Colonic mucosa (tissue), 4 donors: ENCODE results near the gene OVOL3. TPM values are rescaled to one million over a fixed set of nuclear protein-coding genes. Genes with fewer than 3 reads are reported as not detected.

Experiments
- DNase-seq: peaks from one replicate; pipeline ENCODE4 v3.0.0-alpha.2; 2020
- H3K27ac ChIP-seq: fragments of 200-600 bp; one replicate; pipeline ENCODE4 v1.8.0; 2021
- H3K27me3 ChIP-seq: fragments of 200-600 bp; one replicate; pipeline ENCODE4 v1.8.0; 2021
- H3K36me3 ChIP-seq: fragments of 200-600 bp; one replicate; pipeline ENCODE4 v1.8.0; 2021
- H3K4me1 ChIP-seq: fragments of 200-600 bp; one replicate; pipeline ENCODE4 v1.8.0; 2021; ENCODE audit warnings: mild to moderate bottlenecking
- H3K4me3 ChIP-seq: fragments of 200-600 bp; one replicate; pipeline ENCODE4 v1.8.0; 2021
- H3K9ac ChIP-seq, 2 donors: one replicate each; pipeline ENCODE4 v1.7.0; 2013; ENCODE audit warnings: control low read depth in 2 of 2, low read depth in 2 of 2, low read length in 2 of 2
- H3K9me3 ChIP-seq: fragments of 200-600 bp; one replicate; pipeline ENCODE4 v1.8.0; 2021
- intact Hi-C: fragments of 100-400 bp; cut with DNase I; formaldehyde crosslinking; loops from one replicate; pipeline ENCODE4 v1.14.1; 2022
- total RNA-seq, 2 donors: library from RNA; stranded (reverse); fragmentation: NEBNext Ultra II Directional in 1 of 2; extraction: Animal tissue kit (Norgen Biotek cat#: 25700) in 1 of 2; gene quantifications; one replicate each; pipeline ENCODE4 v1.2.1, GENCODE V29; 2021
- TF ChIP-seq, protein P1 (sequence below): fragments of 200-600 bp; IDR thresholded peaks from one replicate; pipeline ENCODE4 v1.8.0; 2022; ENCODE audit warnings: antibody characterized with exemption, mild to moderate bottlenecking
- donor health status: healthy.
- donor health status: DM: no; HTN: no; CAD: no.
- donor health status: DM: no; HTN: no; CAD: no.

OVOL3 gene
- total RNA-seq, 2 donors from 2014 or later, result not detected

DNA sequence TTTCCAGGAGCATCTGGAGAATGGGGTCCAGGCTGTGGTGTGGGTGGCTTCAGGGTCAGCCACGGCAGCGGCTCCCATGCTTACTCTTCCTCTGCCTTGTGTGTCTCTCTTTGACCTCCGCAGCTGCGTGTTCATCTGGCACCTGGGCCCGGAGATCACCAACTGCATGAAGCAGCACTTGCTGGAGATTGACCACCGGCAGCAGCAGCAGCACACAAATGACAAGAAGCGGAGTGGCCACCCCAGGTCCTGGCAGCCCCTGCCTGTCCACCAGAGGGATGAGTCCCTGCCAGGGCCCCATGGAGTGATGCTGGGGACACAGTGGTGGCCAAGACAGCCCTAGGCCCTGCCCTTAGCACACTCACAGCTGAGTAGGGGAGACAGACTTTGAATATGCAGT lies 18.4 kb upstream of the OVOL3 start:
- Histone ChIP-seq H3K4me3 (no peak overlapping the region), H3K36me3 (no peaks in the 10 kb centered on the region), H3K27ac (no peak overlapping the region), H3K9me3 (no peaks in the 10 kb centered on the region), H3K9ac (no peak overlapping the region), H3K4me1 (no peaks in the 10 kb centered on the region), H3K27me3 (no peaks in the 10 kb centered on the region)
- TF ChIP-seq, protein P1, sequence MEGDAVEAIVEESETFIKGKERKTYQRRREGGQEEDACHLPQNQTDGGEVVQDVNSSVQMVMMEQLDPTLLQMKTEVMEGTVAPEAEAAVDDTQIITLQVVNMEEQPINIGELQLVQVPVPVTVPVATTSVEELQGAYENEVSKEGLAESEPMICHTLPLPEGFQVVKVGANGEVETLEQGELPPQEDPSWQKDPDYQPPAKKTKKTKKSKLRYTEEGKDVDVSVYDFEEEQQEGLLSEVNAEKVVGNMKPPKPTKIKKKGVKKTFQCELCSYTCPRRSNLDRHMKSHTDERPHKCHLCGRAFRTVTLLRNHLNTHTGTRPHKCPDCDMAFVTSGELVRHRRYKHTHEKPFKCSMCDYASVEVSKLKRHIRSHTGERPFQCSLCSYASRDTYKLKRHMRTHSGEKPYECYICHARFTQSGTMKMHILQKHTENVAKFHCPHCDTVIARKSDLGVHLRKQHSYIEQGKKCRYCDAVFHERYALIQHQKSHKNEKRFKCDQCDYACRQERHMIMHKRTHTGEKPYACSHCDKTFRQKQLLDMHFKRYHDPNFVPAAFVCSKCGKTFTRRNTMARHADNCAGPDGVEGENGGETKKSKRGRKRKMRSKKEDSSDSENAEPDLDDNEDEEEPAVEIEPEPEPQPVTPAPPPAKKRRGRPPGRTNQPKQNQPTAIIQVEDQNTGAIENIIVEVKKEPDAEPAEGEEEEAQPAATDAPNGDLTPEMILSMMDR, result no peak
- DNase-seq, result no peak
- intact Hi-C loops, result no loop called here

DNA sequence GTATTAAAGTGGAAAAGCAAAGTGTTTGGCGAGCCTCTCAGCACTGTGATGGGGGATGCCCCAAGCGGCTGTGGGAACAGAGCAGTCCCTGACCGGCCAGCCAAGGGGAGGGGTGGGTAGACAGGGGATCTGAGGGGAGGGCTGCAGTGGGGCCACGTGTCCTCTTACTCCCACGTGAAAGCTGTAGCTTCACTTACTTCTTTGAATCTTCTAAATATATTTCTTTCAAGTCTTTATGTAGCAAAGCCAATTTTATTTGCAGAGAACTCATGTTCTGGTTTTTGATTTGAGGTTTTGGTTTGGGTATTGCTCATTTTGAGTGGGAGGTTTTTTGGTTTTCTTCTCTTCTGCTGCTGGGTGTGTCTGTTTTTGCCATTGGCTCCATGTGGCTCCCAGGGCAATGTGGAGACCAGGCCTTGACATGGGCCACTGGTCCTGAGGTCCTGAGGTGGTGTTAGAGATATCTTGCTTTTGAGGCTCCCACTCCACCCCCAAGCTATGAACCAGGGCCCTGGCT lies 17.7 kb upstream of the OVOL3 start:
- TF ChIP-seq, protein P1, result no peak
- no peak for DNase-seq
- Histone ChIP-seq H3K4me3 (no peak overlapping the region), H3K4me1 (no peaks in the 10 kb centered on the region), H3K9ac (no peak overlapping the region), H3K9me3 (no peaks in the 10 kb centered on the region), H3K27ac (no peak overlapping the region), H3K36me3 (no peaks in the 10 kb centered on the region), H3K27me3 (no peaks in the 10 kb centered on the region)
- intact Hi-C loops, result no loop called here

DNA sequence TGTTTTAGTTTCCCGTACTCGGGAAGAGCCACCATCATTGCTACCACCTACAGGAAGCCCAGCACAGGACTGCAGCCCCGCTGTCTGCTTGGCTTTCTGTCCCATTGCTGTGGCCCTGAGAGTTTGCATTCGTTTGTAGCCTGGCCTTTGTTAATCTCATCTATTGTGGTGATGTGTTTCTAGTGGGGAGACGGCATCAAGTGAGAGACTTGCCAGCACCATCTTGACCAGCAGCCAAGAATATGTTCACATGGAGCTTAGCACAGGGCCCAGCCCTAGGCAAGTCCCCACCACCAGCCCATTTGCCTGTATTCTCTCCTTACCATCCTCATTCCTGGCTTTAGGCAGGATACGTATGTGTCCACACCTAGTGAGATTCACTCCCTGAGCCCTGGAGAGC lies 17.3 kb upstream of the OVOL3 start:
- TF ChIP-seq, protein P1, result no peak
- no peak overlapping the region for H3K9ac ChIP-seq
- no peak overlapping the region for H3K27ac ChIP-seq
- DNase-seq, result no peak
- no peaks in the 10 kb centered on the region for H3K9me3 ChIP-seq
- no peaks in the 10 kb centered on the region for H3K27me3 ChIP-seq
- intact Hi-C loops, result no loop called here
- H3K4me1 ChIP-seq, result no peaks in the 10 kb centered on the region
- H3K4me3 ChIP-seq, result no peak overlapping the region
- no peaks in the 10 kb centered on the region for H3K36me3 ChIP-seq

DNA sequence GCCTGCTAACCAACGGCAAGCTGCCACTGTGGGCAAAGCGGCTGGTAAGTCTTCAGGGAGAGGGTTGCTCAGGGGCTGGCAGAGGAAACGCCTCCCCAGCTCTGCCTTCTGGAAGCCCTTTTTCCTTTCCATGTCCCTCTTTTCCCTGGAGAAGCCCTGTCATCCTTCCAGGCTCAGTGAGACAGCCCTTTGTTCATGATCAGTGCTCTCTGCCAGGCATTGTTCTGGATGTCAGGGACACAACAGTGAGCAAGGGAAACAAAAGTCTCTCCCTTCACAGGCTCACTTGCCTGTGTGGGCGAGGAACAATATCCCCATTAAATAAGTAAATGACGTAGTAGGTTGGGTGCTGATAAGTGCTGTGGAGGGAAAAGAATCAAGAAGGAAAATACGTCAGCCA lies 13.9 kb upstream of the OVOL3 start:
- H3K27me3 ChIP-seq, result no peaks in the 10 kb centered on the region
- H3K4me1 ChIP-seq, result no peaks in the 10 kb centered on the region
- intact Hi-C loops, result no loop called here
- TF ChIP-seq, protein P1, result no peak
- no peaks in the 10 kb centered on the region for H3K36me3 ChIP-seq
- no peak overlapping the region for H3K9ac ChIP-seq
- no peak overlapping the region for H3K27ac ChIP-seq
- no peaks in the 10 kb centered on the region for H3K9me3 ChIP-seq
- no peak overlapping the region for H3K4me3 ChIP-seq
- DNase-seq, result no peak

DNA sequence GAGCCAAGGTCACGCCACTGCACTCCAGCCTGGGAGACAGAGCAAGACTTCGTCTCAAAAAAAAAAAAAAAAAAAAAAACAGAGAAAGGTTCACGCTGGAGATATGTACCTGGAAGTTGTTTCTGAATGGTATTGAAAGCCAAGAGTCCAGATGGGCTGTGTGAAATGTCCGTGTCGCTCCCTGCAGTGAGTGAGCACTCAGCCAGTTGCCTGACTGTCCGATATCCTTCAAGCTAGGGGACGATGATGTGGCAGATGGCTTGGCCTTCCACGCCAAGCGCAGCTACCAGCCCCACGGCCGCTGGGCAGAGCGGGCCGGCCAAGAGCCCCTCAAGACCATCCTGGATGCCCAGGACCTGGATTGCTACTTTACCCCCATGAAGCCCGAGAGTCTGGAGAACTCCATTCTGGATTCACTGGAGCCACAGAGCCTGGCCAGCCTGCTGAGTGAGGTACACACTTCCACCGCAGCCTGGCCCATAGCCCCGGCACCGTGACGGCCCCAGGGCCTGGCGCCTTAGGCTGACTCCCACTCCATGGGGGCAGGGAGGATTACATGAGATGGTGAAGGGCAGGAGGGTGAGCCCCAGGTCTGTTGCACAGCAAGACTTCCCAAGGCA lies 11.7 kb upstream of the OVOL3 start:
- TF ChIP-seq, protein P1, result no peak
- no peaks in the 10 kb centered on the region for H3K36me3 ChIP-seq
- no peak overlapping the region for H3K9ac ChIP-seq
- H3K4me3 ChIP-seq, result no peak overlapping the region
- no peaks in the 10 kb centered on the region for H3K4me1 ChIP-seq
- DNase-seq, result no peak
- no peak overlapping the region for H3K27ac ChIP-seq
- no peaks in the 10 kb centered on the region for H3K27me3 ChIP-seq
- intact Hi-C loops, result no loop called here
- H3K9me3 ChIP-seq, result no peaks in the 10 kb centered on the region
